OCI-LY1 (cell line): Measurements from ENCODE around the gene SLC26A2.

ENCODE experiments used
- H2AFZ ChIP-seq: fragments of 200-600 bp; sonication (generic), shearing (Covaris generic); 2 replicates; pipeline ENCODE4 v1.6.0; 2014; ENCODE audit warnings: antibody characterized with exemption, mild to moderate bottlenecking, low read length
- H3F3A ChIP-seq: fragments of 200-600 bp; sonication (generic), shearing (Covaris generic); 2 replicates; pipeline ENCODE4 v1.6.0; 2014; ENCODE audit warnings: mild to moderate bottlenecking, antibody characterized with exemption, low read length, moderate library complexity; ENCODE audit not compliant: insufficient read depth
- H3K27ac ChIP-seq: fragments of 200-600 bp; sonication (generic); 2 replicates; pipeline ENCODE4 v1.5.1; 2014; ENCODE audit warnings: low read length, mixed run types, mild to moderate bottlenecking, low read depth; ENCODE audit not compliant: poor library complexity, severe bottlenecking
- H3K27me3 ChIP-seq: fragments of 200-600 bp; sonication (generic); 2 replicates; pipeline ENCODE4 v1.6.0; 2014; ENCODE audit warnings: antibody characterized with exemption, mild to moderate bottlenecking, low read length, moderate library complexity; ENCODE audit not compliant: insufficient read depth
- H3K36me3 ChIP-seq: fragments of 200-600 bp; sonication (generic); 2 replicates; pipeline ENCODE4 v1.6.1; 2014; ENCODE audit warnings: mild to moderate bottlenecking, antibody characterized with exemption, low read length, moderate library complexity, mixed read lengths; ENCODE audit not compliant: insufficient read depth
- H3K4me1 ChIP-seq: fragments of 200-600 bp; sonication (generic); 2 replicates; pipeline ENCODE4 v1.5.1; 2014; ENCODE audit warnings: mild to moderate bottlenecking, low read length, moderate library complexity; ENCODE audit not compliant: insufficient read depth, severe bottlenecking
- H3K4me2 ChIP-seq: fragments of 200-600 bp; sonication (generic), shearing (Covaris generic); 2 replicates; pipeline ENCODE4 v1.6.1; 2014; ENCODE audit warnings: low read length
- H3K4me3 ChIP-seq: fragments of 200-600 bp; sonication (generic); 2 replicates; pipeline ENCODE4 v1.5.1; 2014; ENCODE audit warnings: low read length, low read depth, mild to moderate bottlenecking, mixed read lengths; ENCODE audit not compliant: poor library complexity, severe bottlenecking
- H3K79me2 ChIP-seq: fragments of 200-600 bp; shearing (Covaris generic); 2 replicates; pipeline ENCODE4 v1.6.1; 2016; ENCODE audit warnings: mixed run types, low read length, mixed read lengths; ENCODE audit not compliant: insufficient read depth
- H3K9ac ChIP-seq: fragments of 200-600 bp; sonication (generic), shearing (Covaris generic); 2 replicates; pipeline ENCODE4 v1.6.1; 2014; ENCODE audit warnings: mild to moderate bottlenecking, low read length, mixed read lengths
- H3K9me2 ChIP-seq: fragments of 200-600 bp; sonication (generic), shearing (Covaris generic); 2 replicates; pipeline ENCODE4 v1.6.1; 2014; ENCODE audit warnings: low read depth, mild to moderate bottlenecking, low read length, mixed read lengths
- H3K9me3 ChIP-seq: fragments of 200-600 bp; shearing (Covaris generic); 2 replicates; pipeline ENCODE4 v1.6.1; 2014; ENCODE audit warnings: low read length, mixed read lengths
- H4K20me1 ChIP-seq: fragments of 200-600 bp; sonication (generic), shearing (Covaris generic); 2 replicates; pipeline ENCODE4 v1.6.0; 2016; ENCODE audit warnings: mild to moderate bottlenecking, low read length; ENCODE audit not compliant: insufficient read depth
- EZH2 ChIP-seq: fragments of 200-600 bp; sonication (generic), shearing (Covaris generic); IDR thresholded peaks from 2 replicates; pipeline ENCODE4 v1.8.0; 2017; ENCODE audit warnings: borderline replicate concordance, mixed run types, mild to moderate bottlenecking, antibody characterized with exemption, low read length, moderate library complexity, mixed read lengths
- TF ChIP-seq, protein P1 (sequence below): fragments of 200-600 bp; sonication (generic), shearing (Covaris generic); IDR thresholded peaks from 2 replicates; pipeline ENCODE4 v1.5.1; 2017; ENCODE audit warnings: mild to moderate bottlenecking, antibody characterized with exemption, low read length, moderate library complexity, mixed read lengths

Gene SLC26A2

DNA sequence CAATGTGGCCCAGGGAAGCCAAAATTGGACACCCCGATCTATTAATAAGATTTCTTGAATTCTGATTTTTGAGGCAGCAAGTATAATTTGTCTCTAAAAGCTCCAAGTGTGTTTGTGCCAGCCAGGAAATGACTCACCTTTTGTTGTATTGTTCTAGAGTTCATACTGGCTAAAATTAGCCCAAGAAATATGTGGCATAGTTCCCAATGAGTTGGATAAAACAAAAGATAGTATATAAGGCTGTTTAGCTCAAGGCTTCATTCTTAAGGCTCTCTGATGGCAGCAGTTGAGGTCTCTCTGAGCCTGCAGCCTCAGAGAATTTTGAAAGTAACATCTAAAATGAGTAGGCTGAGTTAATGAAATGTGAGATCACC lies 61.6 kb downstream of the SLC26A2 start:
- Histone ChIP-seq H3K9me2 (no peaks in the 10 kb centered on the region), H3K9me3 (no peaks in the 10 kb centered on the region; the same call in 1 of the 2 replicates), H3K79me2 (no peaks in the 10 kb centered on the region), H4K20me1 (no peaks in the 10 kb centered on the region), H2AFZ (no peak overlapping the region), H3K27ac (no peak overlapping the region), H3K36me3 (peaks cover 100% of the 10 kb centered on the region), H3K4me3 (no peak overlapping the region), H3K27me3 (no peaks in the 10 kb centered on the region), H3K9ac (no peak overlapping the region), H3F3A (no peaks in the 10 kb centered on the region), H3K4me1 (no peaks in the 10 kb centered on the region), H3K4me2 (no peak overlapping the region)
- no peak for TF ChIP-seq EZH2
- TF ChIP-seq, protein P1, sequence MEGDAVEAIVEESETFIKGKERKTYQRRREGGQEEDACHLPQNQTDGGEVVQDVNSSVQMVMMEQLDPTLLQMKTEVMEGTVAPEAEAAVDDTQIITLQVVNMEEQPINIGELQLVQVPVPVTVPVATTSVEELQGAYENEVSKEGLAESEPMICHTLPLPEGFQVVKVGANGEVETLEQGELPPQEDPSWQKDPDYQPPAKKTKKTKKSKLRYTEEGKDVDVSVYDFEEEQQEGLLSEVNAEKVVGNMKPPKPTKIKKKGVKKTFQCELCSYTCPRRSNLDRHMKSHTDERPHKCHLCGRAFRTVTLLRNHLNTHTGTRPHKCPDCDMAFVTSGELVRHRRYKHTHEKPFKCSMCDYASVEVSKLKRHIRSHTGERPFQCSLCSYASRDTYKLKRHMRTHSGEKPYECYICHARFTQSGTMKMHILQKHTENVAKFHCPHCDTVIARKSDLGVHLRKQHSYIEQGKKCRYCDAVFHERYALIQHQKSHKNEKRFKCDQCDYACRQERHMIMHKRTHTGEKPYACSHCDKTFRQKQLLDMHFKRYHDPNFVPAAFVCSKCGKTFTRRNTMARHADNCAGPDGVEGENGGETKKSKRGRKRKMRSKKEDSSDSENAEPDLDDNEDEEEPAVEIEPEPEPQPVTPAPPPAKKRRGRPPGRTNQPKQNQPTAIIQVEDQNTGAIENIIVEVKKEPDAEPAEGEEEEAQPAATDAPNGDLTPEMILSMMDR, result no peak

DNA sequence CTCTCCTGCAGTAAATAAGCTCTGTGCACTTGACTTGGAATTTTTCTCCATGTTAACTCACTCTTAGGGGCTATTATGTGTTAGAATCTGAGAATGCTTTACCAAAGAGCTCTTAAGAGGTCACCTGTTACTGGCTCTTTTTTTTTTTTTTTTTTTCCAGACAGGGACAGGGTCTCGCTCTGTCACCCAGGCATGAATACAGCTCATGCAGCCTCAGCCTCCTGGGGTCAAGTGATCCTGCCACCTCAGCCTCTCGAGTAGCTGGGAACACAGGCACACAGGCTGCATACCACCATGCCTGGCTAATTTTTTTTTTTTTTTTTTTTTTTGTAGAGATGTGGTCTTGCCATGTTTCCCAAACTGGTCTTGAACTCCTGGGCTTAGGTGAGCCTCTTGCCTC lies 62.1 kb downstream of the SLC26A2 start:
- TF ChIP-seq, protein P1, result no peak
- no peak for TF ChIP-seq EZH2
- H3K27ac ChIP-seq, result no peak overlapping the region
- H3K9me2 ChIP-seq, result no peaks in the 10 kb centered on the region
- H3K9me3 ChIP-seq, result no peaks in the 10 kb centered on the region; the same call in 1 of the 2 replicates
- no peaks in the 10 kb centered on the region for H3K79me2 ChIP-seq
- no peaks in the 10 kb centered on the region for H3K4me1 ChIP-seq
- no peak overlapping the region for H3K9ac ChIP-seq
- no peaks in the 10 kb centered on the region for H4K20me1 ChIP-seq
- peaks cover 100% of the 10 kb centered on the region for H3K36me3 ChIP-seq
- no peak overlapping the region for H3K4me3 ChIP-seq
- H3F3A ChIP-seq, result no peaks in the 10 kb centered on the region
- H3K4me2 ChIP-seq, result no peak overlapping the region
- H2AFZ ChIP-seq, result no peak overlapping the region
- no peaks in the 10 kb centered on the region for H3K27me3 ChIP-seq

DNA sequence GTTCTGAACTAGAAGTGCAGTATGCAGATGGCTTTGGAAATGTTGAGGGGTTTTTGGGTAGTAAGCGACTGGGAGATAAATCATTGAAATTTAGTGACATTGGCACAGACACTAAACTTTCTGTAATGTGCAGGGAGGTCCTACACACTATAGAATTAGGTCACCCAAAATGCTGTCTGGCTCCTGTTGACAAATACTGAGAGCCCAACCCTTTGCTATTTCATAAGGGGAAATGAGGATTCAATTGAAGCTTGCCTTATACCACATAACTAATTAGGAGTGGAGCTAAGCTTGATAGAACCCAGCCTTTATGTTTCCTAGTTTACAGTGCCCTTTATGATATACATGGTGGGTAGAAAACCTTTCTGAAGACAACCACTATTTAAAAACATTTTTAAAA lies 62.6 kb downstream of the SLC26A2 start:
- peaks cover 99% of the 10 kb centered on the region for H3K36me3 ChIP-seq
- no peaks in the 10 kb centered on the region for H3K27me3 ChIP-seq
- H3K4me3 ChIP-seq, result no peak overlapping the region
- no peak overlapping the region for H3K4me2 ChIP-seq
- no peaks in the 10 kb centered on the region for H3F3A ChIP-seq
- no peaks in the 10 kb centered on the region for H4K20me1 ChIP-seq
- H3K9ac ChIP-seq, result no peak overlapping the region
- H3K4me1 ChIP-seq, result no peaks in the 10 kb centered on the region
- H2AFZ ChIP-seq, result no peak overlapping the region
- no peak for TF ChIP-seq EZH2
- TF ChIP-seq, protein P1, result no peak
- no peaks in the 10 kb centered on the region for H3K79me2 ChIP-seq
- H3K9me2 ChIP-seq, result no peaks in the 10 kb centered on the region
- no peaks in the 10 kb centered on the region for H3K9me3 ChIP-seq
- H3K27ac ChIP-seq, result no peak overlapping the region
